NCI-H345 (cell line): Measurements from ENCODE around the gene SLC25A44.
"Not testable (repeated sequence)": the region's sequence is repeated elsewhere in the genome, so short reads cannot be mapped to it uniquely, and the experiment has no call there.

Experiments
- DNase-seq: peaks from one replicate; lab custom pipeline; 2025; lab: John Stamatoyannopoulos, UW

SLC25A44 gene

DNA sequence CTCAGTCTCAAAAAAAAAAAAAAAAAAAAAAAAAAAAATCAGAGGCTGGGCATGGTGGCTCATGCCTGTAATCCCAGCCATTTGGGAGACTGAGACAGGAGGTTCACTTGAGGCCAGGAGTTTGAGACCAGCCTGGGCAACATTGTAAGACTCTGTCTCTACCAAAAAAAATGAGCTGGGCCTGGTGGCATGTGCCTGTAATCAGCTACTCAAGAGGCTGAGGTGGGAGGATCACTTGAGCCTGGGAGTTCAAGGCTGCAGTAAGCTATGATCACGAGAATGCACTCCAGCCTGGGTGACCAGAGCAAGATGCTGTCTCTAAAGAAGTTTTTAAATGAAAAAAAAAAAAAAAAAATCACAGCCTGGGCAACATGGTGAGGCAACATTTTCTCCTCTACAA, 30.2 kb upstream of the SLC25A44 start:
- no peak for DNase-seq

DNA sequence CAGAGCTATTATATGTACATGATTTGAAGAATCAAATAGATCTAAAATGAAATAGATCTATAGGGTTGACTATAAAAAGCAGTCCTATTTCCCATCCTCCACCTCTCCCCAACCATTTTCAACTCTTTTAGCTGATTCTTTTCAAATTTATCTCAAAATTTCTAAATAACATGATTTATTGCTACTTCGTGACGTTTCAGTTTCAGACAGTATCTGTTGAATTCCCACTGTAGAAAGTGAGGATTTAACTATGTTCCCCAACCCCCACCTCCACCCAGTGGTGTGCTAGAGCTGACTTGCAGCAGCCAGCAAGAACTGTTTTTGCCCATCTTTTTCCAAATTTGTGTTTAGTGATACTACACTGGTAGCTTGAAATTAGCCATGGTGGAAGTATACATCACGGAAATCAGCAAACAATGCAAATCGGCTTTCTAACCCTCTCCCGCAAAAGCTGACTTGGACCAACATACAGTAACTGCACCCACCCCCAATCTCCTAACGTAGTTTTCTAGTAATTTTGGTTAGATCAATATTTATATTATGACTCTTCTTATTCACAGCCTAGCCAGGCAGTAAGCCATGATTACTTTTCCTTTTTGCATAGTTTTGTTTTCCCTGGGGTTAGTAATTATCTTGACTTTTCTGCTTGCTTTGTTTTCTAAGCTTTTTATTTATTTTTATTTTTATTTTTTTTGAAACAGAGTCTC, 29.6 kb upstream of the SLC25A44 start:
- DNase-seq = no peak

- no peak for DNase-seq
Measured at GRCh38 chr1:156165083-156165482, 28.8 kb upstream of the SLC25A44 start.

DNA sequence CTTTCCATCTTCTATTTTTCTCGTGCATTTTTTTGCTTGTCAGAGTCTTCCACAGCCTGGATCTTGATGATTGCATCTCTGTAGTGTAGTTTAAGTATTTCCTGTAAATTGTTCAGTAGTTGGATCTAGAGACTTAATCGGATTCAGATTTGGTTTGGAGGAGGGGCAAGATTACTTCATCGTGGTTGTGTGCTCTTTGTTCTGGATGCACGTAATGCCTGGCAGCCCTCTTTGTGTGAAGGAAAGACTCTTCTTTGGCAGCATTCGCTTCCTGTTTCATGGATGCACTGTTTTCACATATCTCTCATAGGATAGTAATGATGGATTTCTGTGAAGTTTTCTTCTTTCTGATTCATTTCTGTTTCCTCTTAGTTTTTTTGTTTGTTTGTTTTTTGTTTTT, 26.4 kb upstream of the SLC25A44 start:
- DNase-seq = no peak

GRCh38 chr1:156172696-156173470, 21.0 kb upstream of the SLC25A44 start:
- DNase-seq = no peak

- DNase-seq = no peak
Measured at GRCh38 chr1:156176610-156177210, 17.2 kb upstream of the SLC25A44 start.

GRCh38 chr1:156177919-156178654, 15.8 kb upstream of the SLC25A44 start:
- DNase-seq = no peak

DNA sequence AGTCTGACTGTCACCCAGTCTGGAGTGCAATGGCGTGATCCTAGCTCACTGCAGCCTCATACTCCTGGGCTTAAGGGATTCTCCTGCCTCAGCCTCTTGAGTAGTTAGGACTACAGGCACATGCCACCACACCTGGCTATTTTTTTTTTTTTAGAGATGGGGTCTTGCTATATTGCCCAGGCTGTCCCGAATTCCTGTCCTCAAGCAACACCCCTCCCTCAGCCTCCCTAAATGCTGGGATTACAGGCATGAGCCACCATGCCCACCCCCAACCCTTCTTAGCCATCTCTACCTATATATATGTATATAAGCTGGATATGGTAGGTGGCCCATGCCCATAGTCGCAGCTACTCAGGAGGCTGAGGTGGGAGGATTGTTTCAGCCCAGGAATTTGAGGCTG, 13.4 kb upstream of the SLC25A44 start:
- DNase-seq = no peak

DNA sequence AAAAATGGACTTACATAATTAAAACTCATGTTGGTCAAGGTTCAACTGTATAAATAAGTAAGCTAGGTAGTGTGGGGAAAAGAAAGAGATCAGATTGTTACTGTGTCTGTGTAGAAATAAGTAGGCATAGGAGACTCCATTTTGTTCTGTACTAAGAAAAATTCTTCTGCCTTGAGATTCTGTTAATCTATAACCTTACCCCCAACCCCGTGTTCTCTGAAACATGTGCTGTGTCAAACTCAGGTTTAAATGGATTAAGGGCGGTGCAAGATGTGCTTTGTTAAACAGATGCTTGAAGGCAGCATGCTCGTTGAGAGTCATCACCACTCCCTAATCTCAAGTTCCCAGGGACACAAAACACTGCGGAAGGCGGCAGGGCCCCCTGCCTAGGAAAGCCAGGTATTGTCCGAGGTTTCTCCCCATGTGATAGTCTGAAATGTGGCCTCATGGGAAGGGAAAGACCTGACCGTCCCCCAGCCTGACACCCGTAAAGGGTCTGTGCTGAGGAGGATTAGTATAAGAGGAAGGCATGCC, 12.4 kb upstream of the SLC25A44 start:
- not testable (repeated sequence) for DNase-seq

DNA sequence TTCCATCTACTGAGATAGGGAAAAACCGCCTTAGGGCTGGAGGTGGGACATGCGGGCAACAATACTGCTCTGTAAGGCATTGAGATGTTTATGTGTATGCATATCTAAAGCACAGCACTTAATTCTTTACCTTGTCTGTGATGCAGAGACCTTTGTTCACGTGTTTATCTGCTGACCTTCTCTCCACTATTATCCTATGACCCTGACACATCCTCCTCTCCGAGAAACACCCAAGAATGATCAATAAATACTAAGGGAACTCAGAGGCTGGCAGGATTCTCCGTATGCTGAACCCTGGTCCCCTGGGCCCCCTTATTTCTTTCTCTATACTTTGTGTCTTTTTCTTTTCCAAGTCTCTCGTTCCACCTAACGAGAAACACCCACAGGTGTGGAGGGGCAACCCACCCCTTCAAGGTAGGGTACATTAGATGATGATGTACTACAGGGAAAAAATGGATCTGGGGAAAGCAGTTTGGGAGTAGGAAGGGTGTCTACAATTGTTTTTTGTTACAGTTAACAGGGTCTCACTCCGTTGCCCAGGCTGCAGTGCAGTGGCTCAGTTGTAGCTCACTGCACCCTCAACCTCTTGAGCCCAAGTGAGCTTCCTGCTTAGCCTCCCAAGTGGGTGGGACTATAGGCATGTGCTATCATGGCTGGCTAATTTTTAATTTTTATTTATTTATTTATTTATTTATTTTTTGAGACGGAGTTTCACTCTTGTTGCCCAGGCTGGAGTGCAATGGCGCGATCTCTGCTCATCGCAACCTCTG, 11.7 kb upstream of the SLC25A44 start:
- not testable (repeated sequence) for DNase-seq

- not testable (repeated sequence) for DNase-seq
Measured at GRCh38 chr1:156186347-156187177, 7.3 kb upstream of the SLC25A44 start.

GRCh38 chr1:156190265-156190664, 3.6 kb upstream of the SLC25A44 start:
- not testable (repeated sequence) for DNase-seq

- no peak for DNase-seq
Measured at GRCh38 chr1:156191292-156191964, 2.5 kb upstream of the SLC25A44 start.

GRCh38 chr1:156193208-156193487, 756 bp upstream of the SLC25A44 start:
- no peak for DNase-seq

GRCh38 chr1:156194300-156194652, 372 bp downstream of the SLC25A44 start:
- DNase-seq = peak; percentile 72

GRCh38 chr1:156195853-156196252, 1.9 kb downstream of the SLC25A44 start:
- DNase-seq = no peak

DNA sequence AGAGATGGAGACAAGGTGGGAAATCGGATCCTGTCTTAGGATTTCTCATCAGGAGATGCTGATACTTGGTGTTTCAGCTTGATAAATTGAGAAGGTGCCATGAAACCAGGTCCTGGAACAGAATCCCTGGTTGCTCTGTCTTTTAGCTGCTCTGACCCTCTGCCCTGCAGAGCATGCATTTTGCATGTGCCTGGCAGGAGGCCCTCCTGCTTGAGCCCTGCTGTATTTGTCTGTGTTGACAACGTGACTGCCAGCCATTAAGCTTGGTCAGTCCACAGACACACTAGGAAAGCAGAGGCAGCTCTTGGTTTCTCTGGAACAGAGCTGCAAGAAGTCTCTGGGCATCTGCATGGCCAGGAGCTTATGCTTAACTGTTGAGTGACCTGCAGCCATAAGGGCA, 2.5 kb downstream of the SLC25A44 start:
- no peak for DNase-seq

- no peak for DNase-seq
Measured at GRCh38 chr1:156198831-156199349, 5.0 kb downstream of the SLC25A44 start.

- DNase-seq = no peak
Measured at GRCh38 chr1:156200044-156200443, 6.1 kb downstream of the SLC25A44 start.

GRCh38 chr1:156203331-156203730, 9.4 kb downstream of the SLC25A44 start:
- DNase-seq = no peak
